HCT116 (cell line): ENCODE measurements around the gene ZNF837.
A peak's percentile ranks its signal among the peaks of the same experiment; 100 is the strongest.

ENCODE experiments used
- CTCF ChIP-seq, 3 experiments: fragments of 200-600 bp in 1 of 3; sonication (generic) in 1 of 3; IDR thresholded peaks in 2 of 3; conservative IDR thresholded peaks in 1 of 3; 2 replicates each; pipeline ENCODE4 v1.5.1; 2012 to 2017; ENCODE audit warnings: low read depth in 2 of 3, low read length in 2 of 3, antibody characterized with exemption in 1 of 3, borderline replicate concordance in 1 of 3, control low read depth in 1 of 3, mild to moderate bottlenecking in 1 of 3, mixed read lengths in 1 of 3, mixed run types in 1 of 3, moderate library complexity in 1 of 3; ENCODE audit not compliant: insufficient read depth in 1 of 3
- MAX ChIP-seq: IDR thresholded peaks from 2 replicates; pipeline ENCODE4 v1.6.1; 2012
- SIN3A ChIP-seq: IDR thresholded peaks from 2 replicates; pipeline ENCODE4 v1.6.1; 2012; ENCODE audit warnings: low read depth

DNA sequence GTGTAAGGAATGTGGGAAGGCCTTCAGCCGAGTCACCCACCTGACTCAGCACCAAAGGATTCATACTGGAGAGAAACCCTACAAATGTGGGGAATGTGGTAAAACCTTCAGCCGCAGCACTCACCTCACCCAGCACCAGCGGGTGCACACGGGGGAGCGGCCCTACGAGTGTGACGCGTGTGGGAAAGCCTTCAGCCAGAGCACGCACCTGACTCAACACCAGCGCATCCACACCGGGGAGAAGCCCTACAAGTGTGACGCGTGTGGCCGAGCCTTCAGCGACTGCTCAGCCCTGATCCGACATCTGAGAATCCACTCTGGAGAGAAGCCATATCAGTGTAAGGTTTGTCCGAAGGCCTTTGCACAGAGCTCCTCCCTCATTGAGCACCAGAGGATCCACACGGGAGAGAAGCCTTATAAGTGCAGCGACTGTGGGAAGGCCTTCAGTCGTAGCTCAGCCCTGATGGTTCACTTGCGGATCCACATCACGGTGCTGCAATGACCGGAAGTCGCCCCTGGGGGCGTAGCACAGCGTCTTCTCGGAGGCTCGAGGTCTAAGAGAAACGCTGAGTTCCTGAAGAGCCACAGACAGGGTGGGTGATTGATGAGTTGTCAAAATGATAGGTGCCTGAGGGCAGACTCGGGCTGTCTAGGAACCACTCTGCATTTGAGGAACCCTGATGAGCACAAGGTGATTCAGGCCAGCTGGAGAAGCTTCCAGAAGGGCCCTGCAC lies 41.8 kb downstream of the ZNF837 start:
- TF ChIP-seq SIN3A (no peak), MAX (no peak), CTCF (IDR thresholded peaks at IDR 0.05 in 2 of 3, conservative IDR thresholded peaks at IDR 0.05 in 1 of 3; ENCODE audit: borderline replicate concordance in 1 of 3, insufficient read depth in 1 of 3, low read depth in 2 of 3, low read length in 2 of 3) (0 out of 6 replicates have a peak, but pooled peaks of 1 of the 3 experiments have one; percentile 9)
